ENCODE measurements around the gene MAN2C1.

GRCh38 chr15:75328493-75329314, 39.7 kb downstream of the MAN2C1 start:
- TF ChIP-seq CTCF (IDR thresholded peaks at IDR 0.05) (no peak), POLR2A (IDR thresholded peaks at IDR 0.05) (no peak)
